Spleen (tissue), 11 donors: ENCODE measurements around the gene GRID2IP. TPM values are rescaled to one million over a fixed set of nuclear protein-coding genes. Genes with fewer than 3 reads are reported as not detected.

Source experiments
- DNase-seq: peaks from one replicate; pipeline ENCODE4 v3.0.0-alpha.2; 2020
- H3K27ac ChIP-seq, 8 donors: fragments of 200-600 bp; sonication (generic) in 7 of 8; 1 replicate in 4 of 8; 2 replicates in 4 of 8; pipeline versions ENCODE4 v1.5.0 to v1.8.0; 2016 to 2021; ENCODE audit warnings: inconsistent platforms in 4 of 8, mild to moderate bottlenecking in 4 of 8, moderate library complexity in 1 of 8
- H3K27me3 ChIP-seq, 7 donors: fragments of 200-600 bp; sonication (generic) in 6 of 7; replicated peaks in 1 of 7; 1 replicate in 4 of 7; 2 replicates in 3 of 7; pipeline versions ENCODE4 v1.5.0 to v1.8.0; 2016 to 2021; ENCODE audit warnings: inconsistent platforms in 3 of 7, mild to moderate bottlenecking in 1 of 7
- H3K36me3 ChIP-seq, 6 donors: fragments of 200-600 bp; sonication (generic) in 5 of 6; 1 replicate in 4 of 6; 2 replicates in 2 of 6; pipeline versions ENCODE4 v1.5.0 to v1.8.0; 2016 to 2021; ENCODE audit warnings: inconsistent platforms in 2 of 6
- H3K4me1 ChIP-seq, 6 donors: fragments of 200-600 bp; sonication (generic) in 5 of 6; 1 replicate in 3 of 6; 2 replicates in 3 of 6; pipeline versions ENCODE4 v1.5.0 to v1.8.0; 2016 to 2021; ENCODE audit warnings: inconsistent platforms in 3 of 6
- H3K4me3 ChIP-seq, 8 donors: fragments of 200-600 bp; sonication (generic) in 7 of 8; 1 replicate in 4 of 8; 2 replicates in 4 of 8; pipeline versions ENCODE4 v1.5.0 to v1.8.0; 2016 to 2021; ENCODE audit warnings: inconsistent platforms in 4 of 8, mild to moderate bottlenecking in 4 of 8, moderate library complexity in 2 of 8
- H3K9me3 ChIP-seq, 8 donors: fragments of 200-600 bp; sonication (generic) in 7 of 8; 1 replicate in 4 of 8; 2 replicates in 4 of 8; pipeline versions ENCODE4 v1.5.0 to v1.8.0; 2016 to 2021; ENCODE audit warnings: inconsistent platforms in 4 of 8
- CTCF ChIP-seq, 11 experiments: fragments of 200-600 bp in 7 of 11; fragments of 450-650 bp in 4 of 11; sonication (generic) in 4 of 11; IDR thresholded peaks in 8 of 11; conservative IDR thresholded peaks in 3 of 11; 1 replicate in 7 of 11; 2 replicates in 4 of 11; pipeline versions ENCODE4 v1.4.0 to v1.8.0; 2016 to 2021; ENCODE audit warnings: antibody characterized with exemption in 11 of 11, inconsistent platforms in 4 of 11, mild to moderate bottlenecking in 1 of 11
- POLR2A ChIP-seq, 3 donors: fragments of 450-650 bp; IDR thresholded peaks; one replicate each; pipeline ENCODE4 v1.5.1; 2017; ENCODE audit warnings: antibody characterized with exemption in 3 of 3, mild to moderate bottlenecking in 1 of 3
- POLR2AphosphoS5 ChIP-seq, 3 donors: sonication (generic); formaldehyde crosslinking; IDR thresholded peaks; one replicate each; pipeline ENCODE4 v1.5.1; 2017; ENCODE audit warnings: antibody characterized with exemption in 3 of 3
- WGBS, 5 donors: extraction: QIAGEN DNeasy Blood & Tissue Kit in 3 of 5; methylation state at CpG; one replicate each; pipeline versions ENCODE4 v1.1.5 to v1.1.7; 2013 to 2018; 5-methylcytosine and 5-hydroxymethylcytosine counted together
- intact Hi-C: fragments of 100-400 bp; cut with DNase I; formaldehyde crosslinking; loops from one replicate; pipeline ENCODE4 v1.15.0; 2023; ENCODE audit warnings: low total_unique reads
- polyA plus RNA-seq, 3 donors: library from polyadenylated mRNA; stranded (reverse); fragments of 200-250 nt; gene quantifications; one replicate each; pipeline ENCODE4 v1.2.1, GENCODE V29; 2013
- total RNA-seq, 7 donors: library from RNA; depleted of rRNA in 3 of 7; stranded (reverse); fragments of >200 nt in 3 of 7; fragmentation: NEBNext Ultra II Directional in 4 of 7; extraction: Animal tissue kit (Norgen Biotek cat#: 25700) in 4 of 7; gene quantifications; one replicate each; pipeline versions ENCODE4 v1.1.0 to v1.2.1, GENCODE V29; 2016 to 2021
- donor health status: healthy with polysubstance abuse.
- donor health status: DM: no; HTN: no; CAD: no; lungs with moderate emphysema.
- donor health status: DM: no; HTN: no; CAD: no.
- donor health status: Bipolar disorder and iron deficiency.
- donor health status: healthy.
- donor health status: DM: no; HTN: no; CAD: no.
- donor health status: DM: yes; HTN: yes; CAD: no.

The GRID2IP gene
- total and polyA plus RNA-seq, 10 donors: 0.08 to 1.0 (median 0.31) TPM; not detected in 2

DNA sequence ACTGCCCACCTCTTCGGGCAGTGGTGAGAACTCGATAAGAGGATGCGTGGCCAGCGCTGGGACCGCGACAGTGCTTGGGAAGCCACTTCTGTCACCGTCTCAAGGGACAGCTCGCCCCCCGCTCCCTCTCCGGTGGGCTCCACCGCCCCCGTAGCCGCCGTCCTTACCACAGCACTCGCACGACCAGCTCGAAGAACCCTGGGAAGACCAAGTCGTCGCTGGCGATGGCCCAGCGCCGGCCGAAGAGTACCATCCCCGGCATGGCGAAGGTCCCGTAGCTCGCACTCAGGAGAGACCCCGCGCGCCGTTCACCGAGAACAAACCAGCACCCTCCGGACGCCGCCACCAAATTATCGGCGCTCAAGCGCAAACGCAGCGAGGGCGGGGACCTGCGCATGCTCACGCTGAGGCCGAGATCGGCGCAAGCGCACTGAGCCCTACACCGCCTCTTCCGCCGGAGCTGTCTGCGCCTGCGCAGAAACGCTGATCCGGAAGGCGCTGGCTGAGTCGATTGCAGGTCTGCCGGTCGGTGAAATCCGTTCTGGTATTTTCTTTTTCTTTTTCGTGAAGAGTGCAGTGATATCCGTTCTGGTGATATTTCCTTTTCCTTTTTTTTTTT, 103.6 kb downstream of the GRID2IP start, which contains the start of gene DAGLB:
TSS of gene DAGLB (minus strand) at position 374 of the 619 bp plus-strand sequence. CDS start at position 262, 112 bp downstream.
- DNase-seq: peak; percentile 99
- TF ChIP-seq POLR2AphosphoS5 (IDR thresholded peaks at IDR 0.05) (peak; percentile 96), CTCF (IDR thresholded peaks at IDR 0.05 in 8 of 11, conservative IDR thresholded peaks at IDR 0.05 in 3 of 11) (peak in 2 of 11 experiments; percentile 25 to 28), POLR2A (IDR thresholded peaks at IDR 0.05) (peak in 2 of 3 donors; percentile 22 to 72)
- H3K9me3 ChIP-seq: no peaks in the 10 kb centered on the region
- no peaks in the 10 kb centered on the region for H3K27me3 ChIP-seq
- peak within 1 kb of the TSS; percentile 61 to 94 (median 88) for H3K4me3 ChIP-seq
- peaks cover 11 to 57% (median 33%) of the 10 kb centered on the region in 6 donors for H3K4me1 ChIP-seq
- peak within 1 kb of the TSS; percentile 75 to 93 (median 90) for H3K27ac ChIP-seq
- intact Hi-C loops: no loop called here
- WGBS, 5 donors: 0 to 1% (median 1%) methylated on average over 23 to 61 of the region's 61 CpGs
- peaks cover 3 to 33% (median 26%) of the 10 kb centered on the region in 6 donors for H3K36me3 ChIP-seq

Other genes starting within 250 kb of the GRID2IP start
- 10 to 100 TPM; 10.5 to 14.6 (median 12.2) TPM for gene FAM220A, start 202.5 kb downstream of the GRID2IP start, total RNA-seq
- 10 to 100 TPM in 2 of 3 donors, 1 to 10 TPM in 1; 6.3 to 10.3 (median 10.2) TPM for gene FAM220A, start 202.5 kb downstream of the GRID2IP start, polyA plus RNA-seq
- 100 to 1,000 TPM; 135 to 200 (median 174) TPM for gene RAC1, start 176.9 kb downstream of the GRID2IP start, total RNA-seq
- gene RAC1, start 176.9 kb downstream of the GRID2IP start, polyA plus RNA-seq: 100 to 1,000 TPM; 137 to 185 (median 162) TPM
- gene DAGLB, start 103.5 kb downstream of the GRID2IP start, total RNA-seq: 10 to 100 TPM; 14.4 to 35.1 (median 25.3) TPM
- 10 to 100 TPM in 2 of 3 donors, 1 to 10 TPM in 1; 7.2 to 29.2 (median 18.4) TPM for gene DAGLB, start 103.5 kb downstream of the GRID2IP start, polyA plus RNA-seq
- 10 to 100 TPM; 55.4 to 77.9 (median 67.7) TPM for gene KDELR2, start 67.3 kb downstream of the GRID2IP start, total RNA-seq
- gene KDELR2, start 67.3 kb downstream of the GRID2IP start, polyA plus RNA-seq: 10 to 100 TPM; 20.8 to 36.1 (median 29.9) TPM
- gene ZDHHC4, start 26.0 kb upstream of the GRID2IP start, total RNA-seq: 10 to 100 TPM; 30.9 to 46.4 (median 40.4) TPM
- 10 to 100 TPM; 26.6 to 37.2 (median 32.3) TPM for gene ZDHHC4, start 26.0 kb upstream of the GRID2IP start, polyA plus RNA-seq
- 10 to 100 TPM; 29.8 to 43.9 (median 37.8) TPM for gene INTS15, start 38.6 kb upstream of the GRID2IP start, total RNA-seq
- gene INTS15, start 38.6 kb upstream of the GRID2IP start, polyA plus RNA-seq: 10 to 100 TPM; 14.3 to 31.5 (median 27.2) TPM
- 10 to 100 TPM in 1 of 7 donors, 1 to 10 TPM in 6; 3.7 to 10.1 (median 5.8) TPM for gene ZNF853, start 64.1 kb upstream of the GRID2IP start, total RNA-seq
- gene ZNF853, start 64.1 kb upstream of the GRID2IP start, polyA plus RNA-seq: 1 to 10 TPM; 1.3 to 2.3 (median 1.5) TPM
- 10 to 100 TPM; 34.6 to 60.5 (median 45.6) TPM for gene ZNF316, start 85.9 kb upstream of the GRID2IP start, total RNA-seq
- gene ZNF316, start 85.9 kb upstream of the GRID2IP start, polyA plus RNA-seq: 10 to 100 TPM in 2 of 3 donors, 1 to 10 TPM in 1; 9.5 to 44.0 (median 14.1) TPM
- 10 to 100 TPM; 29.0 to 43.2 (median 30.6) TPM for gene ZNF12, start 155.5 kb upstream of the GRID2IP start, total RNA-seq
- 10 to 100 TPM in 2 of 3 donors, 1 to 10 TPM in 1; 9.7 to 16.2 (median 12.9) TPM for gene ZNF12, start 155.5 kb upstream of the GRID2IP start, polyA plus RNA-seq
- gene RSPH10B2, start 202.6 kb upstream of the GRID2IP start, total RNA-seq: 1 to 10 TPM in 4 of 7 donors, under 1 TPM in 2, not detected in 1; 0.50 to 2.2 (median 1.5) TPM
- gene RSPH10B2, start 202.6 kb upstream of the GRID2IP start, polyA plus RNA-seq: under 1 TPM; 0.06 to 0.70 (median 0.22) TPM